Vagina (tissue), 2 donors: ENCODE results near the gene FBXO10.

Source experiments
- POLR2AphosphoS5 ChIP-seq, 2 donors: sonication (generic); formaldehyde crosslinking; IDR thresholded peaks; one replicate each; pipeline ENCODE4 v1.9.0; 2017; ENCODE audit warnings: antibody characterized with exemption in 2 of 2, mild to moderate bottlenecking in 2 of 2, low read depth in 1 of 2; ENCODE audit not compliant: insufficient read depth in 1 of 2
- TF ChIP-seq, protein P1 (sequence below), 3 experiments: fragments of 450-650 bp in 2 of 3; fragments of 200-600 bp in 1 of 3; sonication (generic) in 1 of 3; IDR thresholded peaks; one replicate each; pipeline ENCODE4 v1.5.1; 2017 to 2019; ENCODE audit warnings: antibody characterized with exemption in 3 of 3, mild to moderate bottlenecking in 2 of 3, moderate library complexity in 2 of 3

DNA sequence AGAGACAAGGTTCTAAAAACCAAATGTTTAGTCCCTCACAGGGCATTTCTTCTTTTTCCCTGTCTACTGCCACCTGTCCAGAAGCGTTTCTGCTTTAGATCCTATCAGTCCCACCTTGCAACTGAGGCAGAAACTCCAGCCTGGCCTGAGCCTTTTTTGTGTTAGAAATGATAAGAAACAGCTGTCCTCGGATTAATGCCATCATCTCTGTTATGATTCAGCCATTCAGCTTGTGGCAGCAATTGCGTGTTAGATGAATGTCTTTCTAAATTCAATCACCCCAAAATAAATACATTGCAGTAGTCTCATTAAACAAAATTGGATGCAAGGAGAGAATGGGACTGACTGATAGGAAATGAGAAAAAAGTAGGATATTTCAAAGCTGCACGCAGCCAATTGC is 46.3 kb upstream of the FBXO10 start:
- TF ChIP-seq, protein P1, sequence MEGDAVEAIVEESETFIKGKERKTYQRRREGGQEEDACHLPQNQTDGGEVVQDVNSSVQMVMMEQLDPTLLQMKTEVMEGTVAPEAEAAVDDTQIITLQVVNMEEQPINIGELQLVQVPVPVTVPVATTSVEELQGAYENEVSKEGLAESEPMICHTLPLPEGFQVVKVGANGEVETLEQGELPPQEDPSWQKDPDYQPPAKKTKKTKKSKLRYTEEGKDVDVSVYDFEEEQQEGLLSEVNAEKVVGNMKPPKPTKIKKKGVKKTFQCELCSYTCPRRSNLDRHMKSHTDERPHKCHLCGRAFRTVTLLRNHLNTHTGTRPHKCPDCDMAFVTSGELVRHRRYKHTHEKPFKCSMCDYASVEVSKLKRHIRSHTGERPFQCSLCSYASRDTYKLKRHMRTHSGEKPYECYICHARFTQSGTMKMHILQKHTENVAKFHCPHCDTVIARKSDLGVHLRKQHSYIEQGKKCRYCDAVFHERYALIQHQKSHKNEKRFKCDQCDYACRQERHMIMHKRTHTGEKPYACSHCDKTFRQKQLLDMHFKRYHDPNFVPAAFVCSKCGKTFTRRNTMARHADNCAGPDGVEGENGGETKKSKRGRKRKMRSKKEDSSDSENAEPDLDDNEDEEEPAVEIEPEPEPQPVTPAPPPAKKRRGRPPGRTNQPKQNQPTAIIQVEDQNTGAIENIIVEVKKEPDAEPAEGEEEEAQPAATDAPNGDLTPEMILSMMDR (IDR thresholded peaks at IDR 0.05): no peak
- TF ChIP-seq POLR2AphosphoS5 (IDR thresholded peaks at IDR 0.05; ENCODE audit: insufficient read depth in 1 of 2, low read depth in 1 of 2): no peak
